ENCODE results near the gene IQGAP2.

Gene IQGAP2

DNA sequence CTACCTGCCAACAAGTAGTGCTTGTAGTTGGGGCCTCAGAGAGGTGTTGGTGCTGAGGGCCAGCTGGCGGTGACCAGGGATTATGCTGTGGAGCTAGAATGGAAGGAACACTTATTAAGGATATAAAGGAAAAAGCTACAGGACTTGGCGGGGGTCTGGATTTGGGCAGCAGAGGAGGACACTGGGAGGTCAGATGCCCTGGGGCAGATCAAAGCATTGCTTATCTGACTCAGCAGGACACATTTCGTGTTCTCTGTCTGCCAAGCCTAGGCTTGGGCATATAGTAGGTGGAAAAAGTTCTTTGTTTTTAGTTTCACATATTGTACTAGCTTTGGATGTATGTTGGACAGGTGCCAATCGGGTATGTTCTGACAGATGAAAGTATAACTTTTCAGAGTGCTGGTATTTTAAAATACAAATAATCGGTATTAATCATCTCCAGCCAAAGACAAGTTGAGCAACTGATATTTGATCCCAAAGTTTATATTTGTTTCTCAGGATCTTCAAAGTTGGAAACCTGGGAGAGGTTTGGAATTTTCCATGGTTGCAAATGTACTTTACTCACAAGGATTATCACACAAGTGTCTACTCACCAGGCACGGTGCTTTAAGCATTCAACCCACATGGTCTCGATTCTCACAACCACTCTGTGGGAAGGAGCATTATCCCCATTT, 69.4 kb downstream of the IQGAP2 start:
- Histone ChIP-seq H3K4me1 (ENCODE audit: control insufficient read depth, insufficient read depth, low read length, poor library complexity, severe bottlenecking) (peaks cover 32% of the 10 kb centered on the region), H3K36me3 (ENCODE audit: control insufficient read depth, insufficient read depth, low read length) (no peaks in the 10 kb centered on the region), H3K9me3 (ENCODE audit: control insufficient read depth, low read length) (no peaks in the 10 kb centered on the region), H3K27me3 (replicated peaks; ENCODE audit: control insufficient read depth, insufficient read depth, low read length, poor library complexity, severe bottlenecking) (no peaks in the 10 kb centered on the region), H3K4me3 (ENCODE audit: insufficient read depth, low read depth, low read length, poor library complexity, severe bottlenecking) (no peak overlapping the region), H3K27ac (ENCODE audit: insufficient read depth, low read length, poor library complexity, severe bottlenecking) (peak overlapping the region; percentile 49)
- DNase-seq = no peak

DNA sequence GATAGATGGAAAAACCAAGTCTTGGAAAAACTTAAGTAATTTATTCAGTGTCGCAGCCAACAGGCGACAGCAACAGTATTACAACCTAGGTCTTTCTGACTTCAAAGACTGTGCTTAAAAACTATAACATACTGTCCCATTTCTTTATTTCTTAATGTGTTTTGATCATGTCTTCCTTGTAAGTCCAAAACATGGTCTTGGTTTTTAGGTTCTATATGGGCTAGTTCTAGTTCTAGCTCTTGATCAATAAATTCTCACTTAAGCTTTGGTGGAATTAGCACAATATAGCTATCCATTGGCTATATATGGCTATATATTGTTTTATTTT, 69.9 kb downstream of the IQGAP2 start:
- Histone ChIP-seq H3K9me3 (ENCODE audit: control insufficient read depth, low read length) (no peaks in the 10 kb centered on the region), H3K4me1 (ENCODE audit: control insufficient read depth, insufficient read depth, low read length, poor library complexity, severe bottlenecking) (peaks cover 29% of the 10 kb centered on the region), H3K4me3 (ENCODE audit: insufficient read depth, low read depth, low read length, poor library complexity, severe bottlenecking) (no peak overlapping the region), H3K36me3 (ENCODE audit: control insufficient read depth, insufficient read depth, low read length) (no peaks in the 10 kb centered on the region), H3K27ac (ENCODE audit: insufficient read depth, low read length, poor library complexity, severe bottlenecking) (peak overlapping the region; percentile 49), H3K27me3 (replicated peaks; ENCODE audit: control insufficient read depth, insufficient read depth, low read length, poor library complexity, severe bottlenecking) (no peaks in the 10 kb centered on the region)
- DNase-seq = no peak

DNA sequence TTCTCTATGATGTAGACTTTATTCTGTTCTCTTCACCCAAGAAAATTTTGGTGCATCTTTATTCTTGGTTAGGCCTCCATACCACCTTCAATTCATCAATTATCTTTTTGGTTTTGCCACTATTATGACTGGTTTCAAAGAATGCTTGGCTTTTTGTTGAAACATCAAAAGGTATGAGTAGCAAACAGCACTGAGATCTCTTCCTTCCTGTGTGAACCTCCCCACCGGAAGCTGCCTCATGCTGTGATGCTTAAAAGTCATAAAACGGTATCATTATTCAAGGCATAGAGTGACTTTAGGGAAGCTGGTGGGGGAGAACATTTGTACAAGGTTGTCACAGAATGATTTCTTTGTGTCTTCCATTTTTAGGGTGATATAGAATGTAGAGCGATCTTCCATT, 70.6 kb downstream of the IQGAP2 start:
- Histone ChIP-seq H3K9me3 (ENCODE audit: control insufficient read depth, low read length) (no peaks in the 10 kb centered on the region), H3K36me3 (ENCODE audit: control insufficient read depth, insufficient read depth, low read length) (no peaks in the 10 kb centered on the region), H3K4me1 (ENCODE audit: control insufficient read depth, insufficient read depth, low read length, poor library complexity, severe bottlenecking) (peaks cover 29% of the 10 kb centered on the region), H3K27ac (ENCODE audit: insufficient read depth, low read length, poor library complexity, severe bottlenecking) (peak overlapping the region; percentile 49), H3K27me3 (replicated peaks; ENCODE audit: control insufficient read depth, insufficient read depth, low read length, poor library complexity, severe bottlenecking) (no peaks in the 10 kb centered on the region), H3K4me3 (ENCODE audit: insufficient read depth, low read depth, low read length, poor library complexity, severe bottlenecking) (no peak overlapping the region)
- peak; percentile 38 to 61 (median 41) for DNase-seq

DNA sequence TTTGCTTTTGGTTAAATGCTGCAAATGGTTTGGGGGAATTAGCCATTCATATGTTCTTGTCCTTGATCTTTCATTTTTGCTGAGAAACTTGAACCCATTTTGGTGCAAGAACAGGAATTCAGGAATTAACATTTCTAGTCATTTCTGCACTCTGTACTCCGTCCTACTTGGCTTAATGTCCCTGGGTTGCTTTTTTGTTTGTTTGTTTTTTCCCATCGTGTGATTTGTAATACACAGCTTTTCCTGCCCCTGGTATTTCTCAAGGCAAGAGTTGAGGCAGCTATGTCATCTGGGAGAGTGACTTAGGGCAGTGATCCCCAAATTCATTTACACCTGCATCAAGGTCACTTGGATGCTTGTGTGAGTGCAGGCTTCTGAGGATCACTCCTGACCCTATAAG, 71.3 kb downstream of the IQGAP2 start:
- H3K4me1 ChIP-seq (ENCODE audit: control insufficient read depth, insufficient read depth, low read length, poor library complexity, severe bottlenecking) = peaks cover 29% of the 10 kb centered on the region
- no peaks in the 10 kb centered on the region for H3K9me3 ChIP-seq (ENCODE audit: control insufficient read depth, low read length)
- no peak overlapping the region for H3K27ac ChIP-seq (ENCODE audit: insufficient read depth, low read length, poor library complexity, severe bottlenecking)
- no peak for DNase-seq
- H3K4me3 ChIP-seq (ENCODE audit: insufficient read depth, low read depth, low read length, poor library complexity, severe bottlenecking) = no peak overlapping the region
- no peaks in the 10 kb centered on the region for H3K36me3 ChIP-seq (ENCODE audit: control insufficient read depth, insufficient read depth, low read length)
- no peaks in the 10 kb centered on the region for H3K27me3 ChIP-seq (replicated peaks; ENCODE audit: control insufficient read depth, insufficient read depth, low read length, poor library complexity, severe bottlenecking)

DNA sequence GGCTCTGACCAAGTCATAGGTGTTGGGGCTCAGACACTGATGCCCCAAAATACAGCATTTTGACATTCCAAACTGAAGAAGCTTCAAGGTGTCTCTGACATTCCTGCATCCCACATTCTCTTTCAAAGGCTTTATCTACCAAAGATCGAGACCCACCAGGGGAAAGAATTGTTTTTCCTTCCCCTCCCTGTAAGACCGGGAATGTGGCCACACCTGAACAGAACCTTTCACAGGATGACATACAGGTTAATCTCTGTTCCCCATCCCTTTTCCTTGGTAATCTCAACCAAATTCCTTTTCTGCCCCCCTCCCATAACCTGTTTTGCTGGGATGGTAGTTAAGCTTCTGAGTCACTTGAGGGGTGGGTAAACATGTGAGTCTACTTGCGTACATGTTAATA, 72.3 kb downstream of the IQGAP2 start:
- H3K4me3 ChIP-seq (ENCODE audit: insufficient read depth, low read depth, low read length, poor library complexity, severe bottlenecking) = no peak overlapping the region
- no peaks in the 10 kb centered on the region for H3K36me3 ChIP-seq (ENCODE audit: control insufficient read depth, insufficient read depth, low read length)
- H3K27me3 ChIP-seq (replicated peaks; ENCODE audit: control insufficient read depth, insufficient read depth, low read length, poor library complexity, severe bottlenecking) = no peaks in the 10 kb centered on the region
- peaks cover 29% of the 10 kb centered on the region for H3K4me1 ChIP-seq (ENCODE audit: control insufficient read depth, insufficient read depth, low read length, poor library complexity, severe bottlenecking)
- H3K9me3 ChIP-seq (ENCODE audit: control insufficient read depth, low read length) = no peaks in the 10 kb centered on the region
- no peak overlapping the region for H3K27ac ChIP-seq (ENCODE audit: insufficient read depth, low read length, poor library complexity, severe bottlenecking)
- no peak for DNase-seq

DNA sequence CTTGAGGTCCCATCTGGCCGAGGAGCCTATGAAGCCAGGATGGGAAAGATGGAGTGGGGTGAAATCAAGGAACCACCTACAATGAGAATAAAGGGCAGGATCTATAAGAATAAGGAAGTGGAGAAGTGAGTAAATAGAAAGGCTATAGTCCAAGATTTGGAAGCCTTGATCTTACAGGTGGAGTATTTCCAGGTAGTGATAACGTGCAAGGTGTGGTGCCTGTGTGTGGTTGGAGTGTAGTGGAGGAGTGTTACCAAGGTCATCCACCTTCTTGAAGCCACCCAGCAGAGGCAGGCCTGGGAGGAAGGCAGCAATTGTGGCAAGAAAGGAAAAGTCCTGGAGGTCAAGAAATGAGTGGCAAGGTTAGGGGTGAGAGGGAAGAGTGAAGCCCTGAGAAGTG, 72.9 kb downstream of the IQGAP2 start:
- no peak for DNase-seq
- no peaks in the 10 kb centered on the region for H3K27me3 ChIP-seq (replicated peaks; ENCODE audit: control insufficient read depth, insufficient read depth, low read length, poor library complexity, severe bottlenecking)
- H3K36me3 ChIP-seq (ENCODE audit: control insufficient read depth, insufficient read depth, low read length) = no peaks in the 10 kb centered on the region
- no peak overlapping the region for H3K27ac ChIP-seq (ENCODE audit: insufficient read depth, low read length, poor library complexity, severe bottlenecking)
- H3K9me3 ChIP-seq (ENCODE audit: control insufficient read depth, low read length) = no peaks in the 10 kb centered on the region
- peaks cover 29% of the 10 kb centered on the region for H3K4me1 ChIP-seq (ENCODE audit: control insufficient read depth, insufficient read depth, low read length, poor library complexity, severe bottlenecking)
- no peak overlapping the region for H3K4me3 ChIP-seq (ENCODE audit: insufficient read depth, low read depth, low read length, poor library complexity, severe bottlenecking)

DNA sequence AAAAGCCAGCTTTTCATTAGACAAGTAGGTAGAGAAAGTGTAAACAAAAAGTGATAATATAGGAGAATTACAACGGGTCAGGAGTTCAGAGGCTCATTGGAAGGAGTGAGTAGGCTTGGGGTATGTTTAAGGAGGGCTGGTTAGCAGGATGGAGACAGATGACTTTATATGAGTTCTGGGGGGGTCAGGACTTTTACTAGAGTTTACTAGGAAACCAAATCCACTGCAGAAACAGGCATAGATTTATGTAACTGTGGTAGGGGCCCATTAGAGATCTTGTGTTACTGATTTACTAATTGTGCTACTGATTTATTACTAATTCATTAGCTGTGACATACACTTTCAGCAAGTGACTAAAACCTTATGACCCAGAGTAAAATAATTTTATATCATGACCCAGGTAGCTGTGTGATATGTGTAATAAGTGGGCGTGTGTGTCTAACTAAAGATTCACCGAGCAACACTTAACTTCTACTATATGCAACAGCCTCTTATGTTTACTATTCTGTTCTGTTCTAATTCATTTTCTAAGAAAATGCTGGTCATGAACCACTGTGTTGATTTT, 73.5 kb downstream of the IQGAP2 start:
- no peak overlapping the region for H3K4me3 ChIP-seq (ENCODE audit: insufficient read depth, low read depth, low read length, poor library complexity, severe bottlenecking)
- H3K4me1 ChIP-seq (ENCODE audit: control insufficient read depth, insufficient read depth, low read length, poor library complexity, severe bottlenecking) = peaks cover 27% of the 10 kb centered on the region
- no peaks in the 10 kb centered on the region for H3K9me3 ChIP-seq (ENCODE audit: control insufficient read depth, low read length)
- no peaks in the 10 kb centered on the region for H3K27me3 ChIP-seq (replicated peaks; ENCODE audit: control insufficient read depth, insufficient read depth, low read length, poor library complexity, severe bottlenecking)
- no peak for DNase-seq
- no peak overlapping the region for H3K27ac ChIP-seq (ENCODE audit: insufficient read depth, low read length, poor library complexity, severe bottlenecking)
- H3K36me3 ChIP-seq (ENCODE audit: control insufficient read depth, insufficient read depth, low read length) = no peaks in the 10 kb centered on the region

DNA sequence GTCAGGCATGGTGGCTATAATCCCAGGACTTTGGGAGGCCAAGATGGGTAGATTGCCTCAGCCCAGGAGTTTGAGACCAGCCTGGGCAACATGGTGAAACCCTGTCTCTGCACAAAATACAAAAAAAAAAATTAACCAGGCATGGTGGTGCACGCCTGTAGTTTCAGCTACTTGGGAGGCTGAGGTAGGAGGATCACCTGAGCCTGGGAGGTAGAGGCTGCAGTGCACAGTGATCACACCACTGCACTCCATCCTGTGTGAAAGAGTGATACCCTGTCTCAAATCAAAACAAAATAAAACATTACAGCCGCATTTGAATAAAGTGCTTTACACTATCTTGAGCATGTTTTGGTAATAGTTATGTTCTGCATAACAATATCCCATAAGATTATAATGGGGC, 74.0 kb downstream of the IQGAP2 start:
- Histone ChIP-seq H3K27ac (ENCODE audit: insufficient read depth, low read length, poor library complexity, severe bottlenecking) (no peak overlapping the region), H3K4me3 (ENCODE audit: insufficient read depth, low read depth, low read length, poor library complexity, severe bottlenecking) (no peak overlapping the region), H3K27me3 (replicated peaks; ENCODE audit: control insufficient read depth, insufficient read depth, low read length, poor library complexity, severe bottlenecking) (no peaks in the 10 kb centered on the region), H3K4me1 (ENCODE audit: control insufficient read depth, insufficient read depth, low read length, poor library complexity, severe bottlenecking) (peaks cover 22% of the 10 kb centered on the region), H3K36me3 (ENCODE audit: control insufficient read depth, insufficient read depth, low read length) (no peaks in the 10 kb centered on the region), H3K9me3 (ENCODE audit: control insufficient read depth, low read length) (no peaks in the 10 kb centered on the region)
- DNase-seq = no peak

DNA sequence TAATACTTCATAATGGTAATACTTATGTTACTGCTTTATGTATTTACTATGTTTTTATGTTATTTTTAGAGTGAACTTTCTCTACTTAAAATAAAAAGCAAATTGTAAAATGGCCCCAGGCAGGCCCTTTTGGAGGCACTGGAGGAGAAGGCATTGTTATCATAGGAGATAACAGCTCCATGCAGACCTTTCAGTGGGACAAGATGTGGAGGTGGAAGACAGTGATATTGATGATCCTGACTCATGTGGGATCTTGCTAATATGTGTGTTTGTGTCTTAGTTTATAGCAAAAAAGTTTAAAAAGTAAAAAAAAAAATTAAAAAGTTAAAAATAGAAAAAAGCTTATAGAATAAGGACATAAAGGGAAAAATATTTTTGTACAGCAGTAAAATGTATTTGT, 74.5 kb downstream of the IQGAP2 start:
- peaks cover 16% of the 10 kb centered on the region for H3K4me1 ChIP-seq (ENCODE audit: control insufficient read depth, insufficient read depth, low read length, poor library complexity, severe bottlenecking)
- H3K9me3 ChIP-seq (ENCODE audit: control insufficient read depth, low read length) = no peaks in the 10 kb centered on the region
- H3K36me3 ChIP-seq (ENCODE audit: control insufficient read depth, insufficient read depth, low read length) = no peaks in the 10 kb centered on the region

DNA sequence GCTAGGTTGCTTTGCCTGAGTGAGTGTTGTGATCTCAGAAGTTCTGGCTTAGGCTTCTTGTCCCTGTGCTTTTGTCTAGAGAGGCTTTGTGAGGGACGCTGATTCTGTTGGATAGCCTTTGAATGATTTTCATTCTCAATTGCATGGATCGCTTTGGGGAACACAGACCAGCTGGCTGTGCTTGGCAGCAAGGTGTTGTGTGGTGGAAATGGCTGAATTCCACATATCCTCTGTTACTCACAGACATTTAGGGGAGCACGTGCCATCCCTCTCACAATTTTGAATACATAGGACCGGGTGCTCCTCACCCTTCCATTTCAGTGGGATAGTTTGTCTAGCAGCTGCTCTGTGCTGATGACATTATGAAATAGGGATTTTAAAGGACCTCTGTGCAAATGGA, 76.2 kb downstream of the IQGAP2 start:
- Histone ChIP-seq H3K4me1 (ENCODE audit: control insufficient read depth, insufficient read depth, low read length, poor library complexity, severe bottlenecking) (peaks cover 6% of the 10 kb centered on the region), H3K4me3 (ENCODE audit: insufficient read depth, low read depth, low read length, poor library complexity, severe bottlenecking) (no peak overlapping the region), H3K36me3 (ENCODE audit: control insufficient read depth, insufficient read depth, low read length) (no peaks in the 10 kb centered on the region), H3K9me3 (ENCODE audit: control insufficient read depth, low read length) (no peaks in the 10 kb centered on the region), H3K27ac (ENCODE audit: insufficient read depth, low read length, poor library complexity, severe bottlenecking) (no peak overlapping the region), H3K27me3 (replicated peaks; ENCODE audit: control insufficient read depth, insufficient read depth, low read length, poor library complexity, severe bottlenecking) (no peaks in the 10 kb centered on the region)
- no peak for DNase-seq

More for the DNA sequence above, 74.5 kb downstream of the IQGAP2 start:
- H3K27ac ChIP-seq (ENCODE audit: insufficient read depth, low read length, poor library complexity, severe bottlenecking) = no peak overlapping the region
- no peak overlapping the region for H3K4me3 ChIP-seq (ENCODE audit: insufficient read depth, low read depth, low read length, poor library complexity, severe bottlenecking)
- DNase-seq = no peak
- H3K27me3 ChIP-seq (replicated peaks; ENCODE audit: control insufficient read depth, insufficient read depth, low read length, poor library complexity, severe bottlenecking) = no peaks in the 10 kb centered on the region

Data from effector memory CD4-positive, alpha-beta T cell (primary cell).